K562 (cell line): ENCODE data around the gene OR2AG1. TPM values are rescaled to one million over a fixed set of nuclear protein-coding genes. Genes with fewer than 3 reads are reported as not detected.

Experiments used
- CAMTA2 ChIP-seq: fragments of 250-450 bp; sonication (Bioruptor Pico); conservative IDR thresholded peaks from 2 replicates; pipeline ENCODE4 v1.5.1; 2022
- CBFA2T2 ChIP-seq: fragments of 450-650 bp; conservative IDR thresholded peaks from 2 replicates; pipeline ENCODE4 v1.6.1; 2017; ENCODE audit warnings: mild to moderate bottlenecking
- CEBPZ ChIP-seq: fragments of 150-350 bp; IDR thresholded peaks from 2 replicates; pipeline ENCODE4 v1.6.1; 2014; ENCODE audit warnings: low read depth, mild to moderate bottlenecking, low read length, borderline replicate concordance
- CHD2 ChIP-seq: IDR thresholded peaks from 2 replicates; pipeline ENCODE4 v1.6.1; 2011; ENCODE audit warnings: low read depth, low read length
- DLX4 ChIP-seq: fragments of 250-450 bp; sonication (Bioruptor Pico); IDR thresholded peaks from 2 replicates; pipeline ENCODE4 v1.6.1; 2021; ENCODE audit warnings: mild to moderate bottlenecking
- FOSL1 ChIP-seq: fragments of 200-800 bp; sonication (Bioruptor generic); conservative IDR thresholded peaks from 2 replicates; pipeline ENCODE4 v1.6.1; 2016; ENCODE audit warnings: missing genetic modification characterization, missing compliant biosample characterization
- HMGXB4 ChIP-seq: sonication (generic); formaldehyde crosslinking; IDR thresholded peaks from 2 replicates; pipeline ENCODE4 v1.8.1; 2023; ENCODE audit warnings: mild to moderate bottlenecking, missing genetic modification reagents
- KDM1A ChIP-seq, 2 experiments: fragments of 450-650 bp; IDR thresholded peaks; 2 replicates each; pipeline ENCODE4 v1.6.1; 2016; ENCODE audit warnings: mild to moderate bottlenecking in 2 of 2
- MEIS2 ChIP-seq: fragments of 450-650 bp; IDR thresholded peaks from 2 replicates; pipeline ENCODE4 v1.6.1; 2014; ENCODE audit warnings: mild to moderate bottlenecking; ENCODE audit not compliant: partially characterized antibody
- SP2 ChIP-seq: IDR thresholded peaks from 2 replicates; pipeline ENCODE4 v1.6.1; 2011; ENCODE audit warnings: mild to moderate bottlenecking, low read depth, low read length, moderate library complexity; ENCODE audit not compliant: poor library complexity, severe bottlenecking; ENCODE audit errors: extremely low read depth
- STAT6 ChIP-seq: sonication (generic); formaldehyde crosslinking; IDR thresholded peaks from 2 replicates; pipeline ENCODE4 v1.8.1; 2023; ENCODE audit warnings: mild to moderate bottlenecking, missing genetic modification reagents
- TCF3 ChIP-seq: sonication (generic); formaldehyde crosslinking; IDR thresholded peaks from 2 replicates; pipeline ENCODE4 v1.4.0; 2020; ENCODE audit warnings: mild to moderate bottlenecking, missing genetic modification reagents
- ZKSCAN3 ChIP-seq: fragments of 250-450 bp; sonication (Bioruptor Pico); IDR thresholded peaks from 2 replicates; pipeline ENCODE4 v1.4.0; 2020
- ZNF592 ChIP-seq: fragments of 450-650 bp; IDR thresholded peaks from 2 replicates; pipeline ENCODE4 v1.6.1; 2017; ENCODE audit warnings: antibody characterized with exemption, mild to moderate bottlenecking
- ZNF766 ChIP-seq: fragments of 200-800 bp; sonication (Bioruptor generic); conservative IDR thresholded peaks from 2 replicates; pipeline ENCODE4 v1.6.1; 2016; ENCODE audit warnings: missing genetic modification characterization, missing compliant biosample characterization
- polyA plus RNA-seq, 8 experiments: library from polyadenylated mRNA; depleted of rRNA in 4 of 8; stranded (reverse) in 5 of 8; unstranded in 3 of 8; fragments of >200 nt; fragmentation: Nextera tagmentation in 2 of 8; fragmentation: Illumina TruSeq in 1 of 8; extraction: Ambion mirVana in 2 of 8; extraction: Trizol in 1 of 8; gene quantifications; 2 replicates each; pipeline versions ENCODE4 v1.2.1 to v1.2.3, GENCODE V29; 2011 to 2014; ENCODE audit warnings: inconsistent platforms in 1 of 8, missing spikeins in 1 of 8
- total RNA-seq, 7 experiments: library from RNA; depleted of rRNA in 6 of 7; stranded (reverse); fragments of >200 nt in 6 of 7; fragmentation: Illumina TruSeq in 2 of 7; extraction: Trizol in 2 of 7; gene quantifications; 2 replicates each; pipeline versions ENCODE4 v1.2.1 to v1.2.3, GENCODE V29; 2011 to 2021; ENCODE audit warnings: low replicate concordance in 1 of 7

The OR2AG1 gene
- total and polyA plus RNA-seq, 9 of the 15 experiments (the other 6 are each of a cell fraction or from before 2014, with no cell fraction given), result 0.05 to 0.11 (median 0.07) TPM; not detected in 5

- TF ChIP-seq DLX4 (no peak), ZNF766 (CRISPR knock-in tag) (peak; percentile 67), CAMTA2 (no peak), TCF3 (peak; percentile 53), ZKSCAN3 (CRISPR knock-in tag) (no peak), CEBPZ (no peak), CBFA2T2 (peak; percentile 42; the same call in 1 of the 2 replicates), MEIS2 (peak; percentile 83), SP2 (no peak), KDM1A (IDR thresholded peaks at IDR 0.05) (peak in 1 of 2 experiments; percentile 23; a peak in 1 of 4 replicates), CHD2 (no peak), HMGXB4 (CRISPR knock-in tag) (no peak), STAT6 (no peak), ZNF592 (0 out of 2 replicates have a peak, but pooled peaks have one; percentile 43), FOSL1 (0 out of 2 replicates have a peak, but pooled peaks have one; percentile 12)
Observed at GRCh38 chr11:6747097-6747668, 35.6 kb upstream of the OR2AG1 start (continued).
